ENCODE measurements around the gene TMUB1.

Gene TMUB1

GRCh38 chr7:151068069-151068773 is 15.1 kb downstream of the TMUB1 start:
- no peak for DNase-seq (ENCODE audit: low read depth)

GRCh38 chr7:151066273-151066974 is 16.9 kb downstream of the TMUB1 start:
- no peak for DNase-seq (ENCODE audit: low read depth)

GRCh38 chr7:151065516-151065915 is 17.8 kb downstream of the TMUB1 start:
- DNase-seq (ENCODE audit: low read depth): no peak

GRCh38 chr7:151064993-151065392 is 18.3 kb downstream of the TMUB1 start:
- DNase-seq (ENCODE audit: low read depth): no peak

- no peak for DNase-seq (ENCODE audit: low read depth)
These were observed 18.8 kb downstream of the TMUB1 start for GRCh38 chr7:151064454-151064853.

- no peak for DNase-seq (ENCODE audit: low read depth)
These were observed 20.1 kb downstream of the TMUB1 start for GRCh38 chr7:151063212-151063561.

- no peak for DNase-seq (ENCODE audit: low read depth)
These were observed 20.7 kb downstream of the TMUB1 start for GRCh38 chr7:151062399-151063211.

- DNase-seq (ENCODE audit: low read depth): no peak
These were observed 21.2 kb downstream of the TMUB1 start for GRCh38 chr7:151062111-151062398.

GRCh38 chr7:151061213-151062110 is 21.8 kb downstream of the TMUB1 start:
- DNase-seq (ENCODE audit: low read depth): no peak

- no peak for DNase-seq (ENCODE audit: low read depth)
These were observed 22.7 kb downstream of the TMUB1 start for GRCh38 chr7:151060416-151061212.

GRCh38 chr7:151060113-151060415 is 23.2 kb downstream of the TMUB1 start:
- DNase-seq (ENCODE audit: low read depth): no peak

- peak; percentile 61 for DNase-seq (ENCODE audit: low read depth)
These were observed 23.8 kb downstream of the TMUB1 start, which contains the start of gene SLC4A2 for GRCh38 chr7:151059367-151060112. SLC4A2 (plus strand) TSS chr7:151059589; CDS start chr7:151061988, 2,399 bp downstream.

GRCh38 chr7:151058781-151059366 is 24.4 kb downstream of the TMUB1 start:
- DNase-seq (ENCODE audit: low read depth): peak; percentile 16

GRCh38 chr7:151057989-151058780 is 25.1 kb downstream of the TMUB1 start:
- peak; percentile 92 for DNase-seq (ENCODE audit: low read depth)

- no peak for DNase-seq (ENCODE audit: low read depth)
These were observed 25.7 kb downstream of the TMUB1 start, which contains the start of gene CDK5 for GRCh38 chr7:151057506-151057988. CDK5 (minus strand) TSS chr7:151057897; CDS start chr7:151057848, 49 bp downstream.

- DNase-seq (ENCODE audit: low read depth): no peak
These were observed 26.4 kb downstream of the TMUB1 start for GRCh38 chr7:151056666-151057505.

GRCh38 chr7:151056283-151056665 is 27.0 kb downstream of the TMUB1 start:
- no peak for DNase-seq (ENCODE audit: low read depth)

GRCh38 chr7:151053751-151054150 is 29.5 kb downstream of the TMUB1 start:
- DNase-seq (ENCODE audit: low read depth): no peak

All from activated T-cell treated with anti-CD3 and anti-CD28 coated beads for 1 hour (primary cell).